IMR-90 (cell line): ENCODE data around the gene AFF2. TPM values are rescaled to one million over a fixed set of nuclear protein-coding genes. Genes with fewer than 3 reads are reported as not detected.

Experiments used
- ATAC-seq: fragments of 200-7000 bp; cut with Tn5 transposase; 2 replicates; pipeline ENCODE4 v1.9.1; 2020; ENCODE audit warnings: low read depth, mild to moderate bottlenecking, moderate library complexity
- BruUV-seq: library from RNA; stranded (reverse); fragments of 400-500 nt; replicated peaks from 2 replicates; lab custom pipeline; 2021; lab: Mats Ljungman, UMichigan
- CTCF ChIA-PET: fragments of 300-600 bp; formaldehyde crosslinking; extraction: SDS; loops from one replicate; lab custom pipeline; 2021; ENCODE audit warnings: antibody characterized with exemption; lab: Yijun Ruan, JAX
- POLR2A ChIA-PET: fragments of 300-600 bp; sonication (Branson Sonifier 250); formaldehyde crosslinking; loops from one replicate; lab custom pipeline; 2022; ENCODE audit warnings: antibody characterized with exemption; ENCODE audit not compliant: unreplicated experiment; lab: Charles Lee
- DNase-seq: peaks from one replicate; pipeline ENCODE4 v3.0.0; 2013
- H2AFZ ChIP-seq: replicated peaks from 2 replicates; pipeline ENCODE3; 2013; ENCODE audit warnings: low read length, mild to moderate bottlenecking; ENCODE audit not compliant: poor library complexity
- H2AK5ac ChIP-seq: 2 replicates; pipeline ENCODE4 v1.6.1; 2013; ENCODE audit warnings: low read depth, low read length, inconsistent platforms
- H2AK9ac ChIP-seq: replicated peaks from 2 replicates; pipeline ENCODE3; 2013; ENCODE audit warnings: mild to moderate bottlenecking, low read depth, low read length, moderate library complexity; ENCODE audit not compliant: poor library complexity
- H2BK120ac ChIP-seq: 2 replicates; pipeline ENCODE4 v1.6.1; 2013; ENCODE audit warnings: low read depth, low read length, inconsistent platforms
- H2BK15ac ChIP-seq: 3 replicates; pipeline ENCODE4 v1.6.1; 2013; ENCODE audit warnings: low read depth, low read length, inconsistent platforms
- H2BK20ac ChIP-seq: 2 replicates; pipeline ENCODE4 v1.6.1; 2013; ENCODE audit warnings: low read depth, mild to moderate bottlenecking, inconsistent platforms, low read length, moderate library complexity
- H2BK5ac ChIP-seq: 2 replicates; pipeline ENCODE4 v1.6.1; 2013; ENCODE audit warnings: mild to moderate bottlenecking, low read depth, low read length, inconsistent platforms; ENCODE audit not compliant: poor library complexity, severe bottlenecking
- H3K14ac ChIP-seq: replicated peaks from 2 replicates; pipeline ENCODE4 v1.6.1; 2013; ENCODE audit warnings: low read depth, low read length, inconsistent platforms
- H3K18ac ChIP-seq: 2 replicates; pipeline ENCODE4 v1.6.1; 2013; ENCODE audit warnings: low read depth, low read length, control low read depth
- H3K23ac ChIP-seq: 2 replicates; pipeline ENCODE4 v1.6.1; 2013; ENCODE audit warnings: low read depth, low read length, inconsistent platforms
- H3K27ac ChIP-seq: 2 replicates; pipeline ENCODE4 v1.5.1; 2013; ENCODE audit warnings: mild to moderate bottlenecking, control low read depth, low read length; ENCODE audit not compliant: insufficient read depth
- H3K27me3 ChIP-seq: 2 replicates; pipeline ENCODE4 v1.6.1; 2013; ENCODE audit warnings: low read length; ENCODE audit not compliant: control insufficient read depth, insufficient read depth
- H3K36me3 ChIP-seq: 2 replicates; pipeline ENCODE4 v1.6.1; 2013; ENCODE audit warnings: low read length, mixed read lengths; ENCODE audit not compliant: control insufficient read depth, insufficient read depth
- H3K4ac ChIP-seq: 2 replicates; pipeline ENCODE4 v1.6.1; 2013; ENCODE audit warnings: low read depth, low read length, inconsistent platforms
- H3K4me1 ChIP-seq: 2 replicates; pipeline ENCODE4 v1.6.1; 2013; ENCODE audit warnings: low read length, mixed read lengths; ENCODE audit not compliant: control insufficient read depth, insufficient read depth
- H3K4me2 ChIP-seq: 2 replicates; pipeline ENCODE4 v1.6.1; 2013; ENCODE audit warnings: low read depth, mild to moderate bottlenecking, control low read depth, low read length, moderate library complexity
- H3K4me3 ChIP-seq: 2 replicates; pipeline ENCODE4 v1.5.1; 2013; ENCODE audit warnings: low read depth, mild to moderate bottlenecking, control low read depth, low read length, moderate library complexity; ENCODE audit not compliant: insufficient read depth
- H3K56ac ChIP-seq: 2 replicates; pipeline ENCODE4 v1.6.1; 2013; ENCODE audit warnings: low read length, inconsistent platforms; ENCODE audit not compliant: insufficient read depth; ENCODE audit errors: extremely low read depth
- H3K79me1 ChIP-seq, 2 experiments: 2 replicates each; pipeline ENCODE4 v1.6.1; 2013; ENCODE audit warnings: low read length in 2 of 2, inconsistent platforms in 1 of 2, low read depth in 1 of 2
- H3K9ac ChIP-seq: 2 replicates; pipeline ENCODE4 v1.6.1; 2013; ENCODE audit warnings: low read depth, low read length, control low read depth
- H3K9me1 ChIP-seq: 2 replicates; pipeline ENCODE4 v1.6.1; 2013; ENCODE audit warnings: low read length, inconsistent platforms; ENCODE audit not compliant: insufficient read depth
- H3K9me3 ChIP-seq: 2 replicates; pipeline ENCODE4 v1.6.1; 2013; ENCODE audit warnings: low read length; ENCODE audit not compliant: control insufficient read depth, insufficient read depth
- H4K20me1 ChIP-seq: 2 replicates; pipeline ENCODE4 v1.6.1; 2013; ENCODE audit warnings: low read length, inconsistent platforms; ENCODE audit not compliant: insufficient read depth
- H4K5ac ChIP-seq: 2 replicates; pipeline ENCODE4 v1.6.1; 2013; ENCODE audit warnings: mild to moderate bottlenecking, low read depth, low read length, control low read depth
- H4K8ac ChIP-seq, 2 experiments: 2 replicates each; pipeline ENCODE4 v1.6.1; 2013; ENCODE audit warnings: low read depth in 2 of 2, low read length in 2 of 2, control low read depth in 1 of 2, inconsistent platforms in 1 of 2
- H4K91ac ChIP-seq: 2 replicates; pipeline ENCODE4 v1.6.1; 2013; ENCODE audit warnings: low read depth, low read length, inconsistent platforms; ENCODE audit not compliant: insufficient read depth
- CEBPB ChIP-seq: IDR thresholded peaks from 2 replicates; pipeline ENCODE4 v1.6.1; 2012; ENCODE audit warnings: low read depth, low read length, improper control_type of control experiment
- CHD1 ChIP-seq: IDR thresholded peaks from 2 replicates; pipeline ENCODE4 v1.6.1; 2012; ENCODE audit warnings: low read depth, low read length, improper control_type of control experiment
- CTCF ChIP-seq: conservative IDR thresholded peaks from 2 replicates; pipeline ENCODE4 v1.5.1; 2012; ENCODE audit warnings: mild to moderate bottlenecking, low read depth, low read length, improper control_type of control experiment
- MAFK ChIP-seq: IDR thresholded peaks from 2 replicates; pipeline ENCODE4 v1.6.1; 2012; ENCODE audit warnings: low read depth, low read length, improper control_type of control experiment
- MAZ ChIP-seq: IDR thresholded peaks from 2 replicates; pipeline ENCODE4 v1.6.1; 2012; ENCODE audit warnings: low read depth, mild to moderate bottlenecking, low read length, improper control_type of control experiment, moderate library complexity, borderline replicate concordance
- MXI1 ChIP-seq: IDR thresholded peaks from 2 replicates; pipeline ENCODE4 v1.6.1; 2012; ENCODE audit warnings: low read depth, mild to moderate bottlenecking, low read length, moderate library complexity, borderline replicate concordance
- NFE2L2 ChIP-seq: fragments of 150-350 bp; IDR thresholded peaks from 2 replicates; pipeline ENCODE4 v1.6.1; 2016; ENCODE audit warnings: low read depth, mild to moderate bottlenecking, low read length
- RFX5 ChIP-seq: IDR thresholded peaks from 2 replicates; pipeline ENCODE4 v1.8.0; 2012; ENCODE audit warnings: low read depth, mild to moderate bottlenecking, low read length, moderate library complexity
- SMC3 ChIP-seq: fragments of 150-350 bp; IDR thresholded peaks from 2 replicates; pipeline ENCODE4 v1.6.1; 2016; ENCODE audit warnings: low read depth, mild to moderate bottlenecking, antibody characterized with exemption, low read length, moderate library complexity
- USF2 ChIP-seq: fragments of 150-350 bp; IDR thresholded peaks from 2 replicates; pipeline ENCODE4 v1.6.1; 2017; ENCODE audit warnings: mild to moderate bottlenecking, antibody characterized with exemption, low read length, low read depth
- WGBS, 2 experiments: methylation state at CpG; one replicate each; pipeline versions ENCODE4 v1.1.5 to v1.1.7; 2013; ENCODE audit warnings: missing lambda C conversion rate in 2 of 2; ENCODE audit not compliant: insufficient read length in 1 of 2; ENCODE audit errors: extremely low coverage in 2 of 2; 5-methylcytosine and 5-hydroxymethylcytosine counted together
- dilution Hi-C: fragments of 300-500 bp; cut with HindIII; formaldehyde crosslinking; loops from one replicate; pipeline ENCODE4 v1.14.3; 2018; ENCODE audit warnings: low sequenced_read_pairs; ENCODE audit not compliant: unreplicated experiment
- in situ Hi-C: fragments of 300-500 bp; cut with MboI; formaldehyde crosslinking; loops from 3 replicates; pipeline ENCODE4 v1.14.3; 2019; ENCODE audit warnings: low sequenced_read_pairs, inconsistent platforms, mixed read lengths
- intact Hi-C: fragments of 100-400 bp; cut with micrococcal nuclease; formaldehyde crosslinking; loops from 2 replicates; pipeline ENCODE4 v1.10.0; 2022
- polyA plus RNA-seq, 3 experiments: library from polyadenylated mRNA; depleted of rRNA; stranded (reverse); fragments of >200 nt; gene quantifications; 2 replicates each; pipeline ENCODE4 v1.2.3, GENCODE V29; 2012; ENCODE audit warnings: low replicate concordance in 1 of 3
- total RNA-seq: library from RNA; depleted of rRNA; stranded (reverse); fragments of >200 nt; gene quantifications from 2 replicates; pipeline ENCODE4 v1.2.3, GENCODE V29; 2012

The AFF2 gene
- total and polyA plus RNA-seq, 2 of the 4 experiments (the other 2 are of a cell fraction): 0.15 to 0.72 TPM

GRCh38 chrX:148522006-148522405, 21.6 kb downstream of the AFF2 start:
- Histone ChIP-seq H3K4ac (no peak overlapping the region), H2BK20ac (no peak overlapping the region), H2BK15ac (no peak overlapping the region), H3K18ac (no peak overlapping the region), H3K56ac (no peak overlapping the region), H3K4me1 (no peaks in the 10 kb centered on the region), H4K91ac (no peak overlapping the region), H2BK5ac (no peak overlapping the region), H3K27me3 (no peaks in the 10 kb centered on the region), H2AK5ac (no peak overlapping the region), H3K23ac (no peak overlapping the region), H3K36me3 (no peaks in the 10 kb centered on the region), H3K4me2 (no peak overlapping the region), H4K20me1 (no peaks in the 10 kb centered on the region), H3K9me1 (no peaks in the 10 kb centered on the region), H4K5ac (no peak overlapping the region), H3K14ac (no peak overlapping the region), H3K9ac (no peak overlapping the region), H3K79me1 (no peaks in the 10 kb centered on the region), H2AFZ (no peak overlapping the region), H4K8ac (no peak overlapping the region), H3K9me3 (no peaks in the 10 kb centered on the region), H2AK9ac (no peak overlapping the region), H3K27ac (no peak overlapping the region), H3K4me3 (no peak overlapping the region), H2BK120ac (no peak overlapping the region)
- ATAC-seq (no peak), DNase-seq (no peak)
- BruUV-seq: no TSS peak
- dilution Hi-C loops (no loop called here), intact Hi-C loops (no loop called here), in situ Hi-C loops (no loop called here)
- ChIA-PET POLR2A (no interaction called here), CTCF (no interaction called here)
- TF ChIP-seq MAFK (no peak), CEBPB (no peak), CTCF (no peak), USF2 (no peak), MXI1 (no peak), RFX5 (no peak), NFE2L2 (no peak), MAZ (no peak), CHD1 (no peak), SMC3 (no peak)
- no CpG with 5 or more reads among the region's 5 CpGs for WGBS, 2 experiments
